Esophagus squamous epithelium (tissue), 5 donors: ENCODE measurements around the gene TIMM9. TPM values are rescaled to one million over a fixed set of nuclear protein-coding genes. Genes with fewer than 3 reads are reported as not detected.
"Not testable (repeated sequence)": the region's sequence is repeated elsewhere in the genome, so short reads cannot be mapped to it uniquely, and the experiment has no call there.

Experiments
- DNase-seq: peaks from one replicate; lab custom pipeline; 2025; lab: John Stamatoyannopoulos, UW
- H3K27ac ChIP-seq, 4 donors: fragments of 200-600 bp; sonication (generic); one replicate each; pipeline ENCODE4 v1.5.1; 2016 to 2019; ENCODE audit warnings: mild to moderate bottlenecking in 1 of 4
- H3K27me3 ChIP-seq, 4 donors: fragments of 200-600 bp; sonication (generic); 1 replicate in 3 of 4; 2 replicates in 1 of 4; pipeline versions ENCODE4 v1.5.1 to v1.6.0; 2017 to 2021; ENCODE audit warnings: antibody characterized with exemption in 1 of 4
- H3K36me3 ChIP-seq, 3 donors: fragments of 200-600 bp; sonication (generic); one replicate each; pipeline ENCODE4 v1.5.1; 2016 to 2019
- H3K4me1 ChIP-seq, 3 donors: fragments of 200-600 bp; sonication (generic); one replicate each; pipeline ENCODE4 v1.5.1; 2017 to 2019
- H3K4me3 ChIP-seq, 4 donors: fragments of 200-600 bp; sonication (generic); 1 replicate in 3 of 4; 2 replicates in 1 of 4; pipeline ENCODE4 v1.5.1; 2016 to 2019; ENCODE audit warnings: mild to moderate bottlenecking in 2 of 4, moderate library complexity in 1 of 4
- H3K9me3 ChIP-seq, 3 donors: fragments of 200-600 bp; sonication (generic); one replicate each; pipeline ENCODE4 v1.5.1; 2016 to 2019
- CTCF ChIP-seq, 6 experiments: fragments of 450-650 bp in 4 of 6; fragments of 200-600 bp in 2 of 6; sonication (generic) in 2 of 6; IDR thresholded peaks; one replicate each; pipeline ENCODE4 v1.5.1; 2016 to 2019; ENCODE audit warnings: antibody characterized with exemption in 6 of 6, mild to moderate bottlenecking in 4 of 6, moderate library complexity in 4 of 6
- POLR2A ChIP-seq, 4 donors: fragments of 450-650 bp; IDR thresholded peaks; one replicate each; pipeline ENCODE4 v1.6.1; 2017; ENCODE audit warnings: antibody characterized with exemption in 4 of 4, mild to moderate bottlenecking in 4 of 4, moderate library complexity in 3 of 4
- WGBS, 2 donors: methylation state at CpG; one replicate each; pipeline ENCODE4 v1.1.5; 2018; 5-methylcytosine and 5-hydroxymethylcytosine counted together
- intact Hi-C: fragments of 100-400 bp; cut with DNase I; formaldehyde crosslinking; loops from one replicate; pipeline ENCODE4 v1.15.0; 2022
- total RNA-seq, 4 donors: library from RNA; depleted of rRNA; stranded (reverse); fragments of >200 nt; gene quantifications; one replicate each; pipeline ENCODE4 v1.1.0, GENCODE V29; 2016
- donor health status: DM: yes; HTN: yes; CAD: no.

The TIMM9 gene
- total RNA-seq, 4 donors from 2014 or later = 34.0 to 65.0 (median 59.0) TPM

- H3K36me3 ChIP-seq = peaks cover 0 to 96% (median 0%) of the 10 kb centered on the region in 3 donors
- no peaks in the 10 kb centered on the region for H3K9me3 ChIP-seq
- intact Hi-C loops = no loop called here
- DNase-seq = no peak
- H3K27me3 ChIP-seq = no peaks in the 10 kb centered on the region
- no peak overlapping the region for H3K27ac ChIP-seq
- H3K4me1 ChIP-seq = no peaks in the 10 kb centered on the region
- H3K4me3 ChIP-seq = no peak overlapping the region
- TF ChIP-seq CTCF (IDR thresholded peaks at IDR 0.05) (no peak), POLR2A (IDR thresholded peaks at IDR 0.05) (no peak)
Measured at GRCh38 chr14:58376791-58377190, 50.5 kb downstream of the TIMM9 start.

GRCh38 chr14:58368956-58369355, 58.4 kb downstream of the TIMM9 start:
- TF ChIP-seq CTCF (IDR thresholded peaks at IDR 0.05) = no peak
- no peak for TF ChIP-seq POLR2A (IDR thresholded peaks at IDR 0.05)
- peaks cover 0 to 100% (median 9%) of the 10 kb centered on the region in 3 donors for H3K36me3 ChIP-seq
- no peaks in the 10 kb centered on the region for H3K4me1 ChIP-seq
- intact Hi-C loops = no loop called here
- H3K27me3 ChIP-seq = no peaks in the 10 kb centered on the region
- no peak for DNase-seq
- H3K4me3 ChIP-seq = no peak overlapping the region
- H3K9me3 ChIP-seq = no peaks in the 10 kb centered on the region
- H3K27ac ChIP-seq = no peak overlapping the region
- WGBS, 2 donors = 61 to 83% methylated on average over 1 of the region's 1 CpG

GRCh38 chr14:58367296-58367695, 60.0 kb downstream of the TIMM9 start:
- 83 to 86% methylated on average over 3 of the region's 3 CpGs for WGBS, 2 donors
- intact Hi-C loops = no loop called here
- no peak for TF ChIP-seq POLR2A (IDR thresholded peaks at IDR 0.05)
- no peak for TF ChIP-seq CTCF (IDR thresholded peaks at IDR 0.05)
- Histone ChIP-seq H3K4me1 (no peaks in the 10 kb centered on the region), H3K4me3 (no peak overlapping the region), H3K36me3 (peaks cover 0 to 100% (median 9%) of the 10 kb centered on the region in 3 donors), H3K27ac (no peak overlapping the region), H3K27me3 (no peaks in the 10 kb centered on the region), H3K9me3 (no peaks in the 10 kb centered on the region)
- no peak for DNase-seq

- Histone ChIP-seq H3K4me1 (no peaks in the 10 kb centered on the region), H3K36me3 (peaks cover 0 to 100% (median 19%) of the 10 kb centered on the region in 3 donors), H3K9me3 (no peaks in the 10 kb centered on the region), H3K27me3 (no peaks in the 10 kb centered on the region), H3K27ac (no peak overlapping the region), H3K4me3 (no peak overlapping the region)
- WGBS, 2 donors = 80 to 85% methylated on average over 4 of the region's 4 CpGs
- TF ChIP-seq POLR2A (IDR thresholded peaks at IDR 0.05) (no peak), CTCF (IDR thresholded peaks at IDR 0.05) (no peak)
- DNase-seq = no peak
- intact Hi-C loops = no loop called here
Measured at GRCh38 chr14:58364316-58364715, 63.0 kb downstream of the TIMM9 start.

GRCh38 chr14:58362798-58363412, 64.4 kb downstream of the TIMM9 start:
- peaks cover 0 to 100% (median 18%) of the 10 kb centered on the region in 3 donors for H3K36me3 ChIP-seq
- intact Hi-C loops = no loop called here
- DNase-seq = no peak
- H3K4me1 ChIP-seq = no peaks in the 10 kb centered on the region
- no peak overlapping the region for H3K27ac ChIP-seq
- H3K27me3 ChIP-seq = no peaks in the 10 kb centered on the region
- 86 to 96% methylated on average over 2 to 3 of the region's 3 CpGs for WGBS, 2 donors
- H3K4me3 ChIP-seq = no peak overlapping the region
- peak in 4 of 6 experiments; percentile 5 to 27 (median 14) for TF ChIP-seq CTCF (IDR thresholded peaks at IDR 0.05)
- TF ChIP-seq POLR2A (IDR thresholded peaks at IDR 0.05) = no peak
- no peaks in the 10 kb centered on the region for H3K9me3 ChIP-seq

GRCh38 chr14:58362272-58362671, 65.1 kb downstream of the TIMM9 start:
- H3K27ac ChIP-seq, H3K4me1 ChIP-seq, H3K4me3 ChIP-seq, H3K9me3 ChIP-seq, intact Hi-C loops, DNase-seq, H3K27me3 ChIP-seq: not testable (repeated sequence)
- peaks cover 0 to 100% (median 12%) of the 10 kb centered on the region in 3 donors for H3K36me3 ChIP-seq
- 100% methylated on average over 1 of the region's 1 CpG for WGBS, 2 donors
